Measurements from ENCODE around the gene VWA5B2. TPM values are rescaled to one million over a fixed set of nuclear protein-coding genes. Genes with fewer than 3 reads are reported as not detected.

Gene VWA5B2
- total and polyA plus RNA-seq, 2 of the 13 experiments (the other 11 are each of a cell fraction or from before 2014, with no cell fraction given): 0.03 to 0.04 TPM

- TF ChIP-seq HNRNPUL1 (IDR thresholded peaks at IDR 0.05; ENCODE audit: low read depth, low read length): no peak
- no peak for TF ChIP-seq AFF4 (CRISPR knock-in tag; IDR thresholded peaks at IDR 0.05)
- no peak for TF ChIP-seq MIXL1 (CRISPR knock-in tag; IDR thresholded peaks at IDR 0.05)
- no peak for TF ChIP-seq NCOA2 (CRISPR knock-in tag; IDR thresholded peaks at IDR 0.05)
- no peak for TF ChIP-seq HHEX (CRISPR knock-in tag; IDR thresholded peaks at IDR 0.05)
- TF ChIP-seq MEIS2 (CRISPR knock-in tag; IDR thresholded peaks at IDR 0.05): no peak
- 0 out of 2 replicates have a peak, but pooled peaks have one; percentile 37 for TF ChIP-seq ZMYM4 (CRISPR knock-in tag; IDR thresholded peaks at IDR 0.05)
- no peak for TF ChIP-seq ZNF446 (CRISPR knock-in tag; IDR thresholded peaks at IDR 0.05)
- TF ChIP-seq TGIF2 (CRISPR knock-in tag; IDR thresholded peaks at IDR 0.05): no peak
- no peak for TF ChIP-seq ZNF619 (CRISPR knock-in tag; IDR thresholded peaks at IDR 0.05)
- no peak for TF ChIP-seq ZNF143 (CRISPR knock-in tag; IDR thresholded peaks at IDR 0.05)
- TF ChIP-seq REPIN1 (CRISPR knock-in tag; IDR thresholded peaks at IDR 0.05; ENCODE audit: borderline replicate concordance, low read depth): no peak
- no peak for TF ChIP-seq ZNF720 (CRISPR knock-in tag; IDR thresholded peaks at IDR 0.05)
- TF ChIP-seq ZNF121 (CRISPR knock-in tag; IDR thresholded peaks at IDR 0.05): no peak
- TF ChIP-seq, protein P1, sequence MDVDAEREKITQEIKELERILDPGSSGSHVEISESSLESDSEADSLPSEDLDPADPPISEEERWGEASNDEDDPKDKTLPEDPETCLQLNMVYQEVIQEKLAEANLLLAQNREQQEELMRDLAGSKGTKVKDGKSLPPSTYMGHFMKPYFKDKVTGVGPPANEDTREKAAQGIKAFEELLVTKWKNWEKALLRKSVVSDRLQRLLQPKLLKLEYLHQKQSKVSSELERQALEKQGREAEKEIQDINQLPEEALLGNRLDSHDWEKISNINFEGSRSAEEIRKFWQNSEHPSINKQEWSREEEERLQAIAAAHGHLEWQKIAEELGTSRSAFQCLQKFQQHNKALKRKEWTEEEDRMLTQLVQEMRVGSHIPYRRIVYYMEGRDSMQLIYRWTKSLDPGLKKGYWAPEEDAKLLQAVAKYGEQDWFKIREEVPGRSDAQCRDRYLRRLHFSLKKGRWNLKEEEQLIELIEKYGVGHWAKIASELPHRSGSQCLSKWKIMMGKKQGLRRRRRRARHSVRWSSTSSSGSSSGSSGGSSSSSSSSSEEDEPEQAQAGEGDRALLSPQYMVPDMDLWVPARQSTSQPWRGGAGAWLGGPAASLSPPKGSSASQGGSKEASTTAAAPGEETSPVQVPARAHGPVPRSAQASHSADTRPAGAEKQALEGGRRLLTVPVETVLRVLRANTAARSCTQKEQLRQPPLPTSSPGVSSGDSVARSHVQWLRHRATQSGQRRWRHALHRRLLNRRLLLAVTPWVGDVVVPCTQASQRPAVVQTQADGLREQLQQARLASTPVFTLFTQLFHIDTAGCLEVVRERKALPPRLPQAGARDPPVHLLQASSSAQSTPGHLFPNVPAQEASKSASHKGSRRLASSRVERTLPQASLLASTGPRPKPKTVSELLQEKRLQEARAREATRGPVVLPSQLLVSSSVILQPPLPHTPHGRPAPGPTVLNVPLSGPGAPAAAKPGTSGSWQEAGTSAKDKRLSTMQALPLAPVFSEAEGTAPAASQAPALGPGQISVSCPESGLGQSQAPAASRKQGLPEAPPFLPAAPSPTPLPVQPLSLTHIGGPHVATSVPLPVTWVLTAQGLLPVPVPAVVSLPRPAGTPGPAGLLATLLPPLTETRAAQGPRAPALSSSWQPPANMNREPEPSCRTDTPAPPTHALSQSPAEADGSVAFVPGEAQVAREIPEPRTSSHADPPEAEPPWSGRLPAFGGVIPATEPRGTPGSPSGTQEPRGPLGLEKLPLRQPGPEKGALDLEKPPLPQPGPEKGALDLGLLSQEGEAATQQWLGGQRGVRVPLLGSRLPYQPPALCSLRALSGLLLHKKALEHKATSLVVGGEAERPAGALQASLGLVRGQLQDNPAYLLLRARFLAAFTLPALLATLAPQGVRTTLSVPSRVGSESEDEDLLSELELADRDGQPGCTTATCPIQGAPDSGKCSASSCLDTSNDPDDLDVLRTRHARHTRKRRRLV (CRISPR knock-in tag; IDR thresholded peaks at IDR 0.05): 0 out of 2 replicates have a peak, but pooled peaks have one; percentile 19
- TF ChIP-seq PLSCR1 (CRISPR knock-in tag; IDR thresholded peaks at IDR 0.05; ENCODE audit: borderline replicate concordance): no peak
- TF ChIP-seq MTA3 (CRISPR knock-in tag; IDR thresholded peaks at IDR 0.05): no peak
- no peak for TF ChIP-seq IKZF4 (CRISPR knock-in tag; IDR thresholded peaks at IDR 0.05; ENCODE audit: borderline replicate concordance, low read depth, not compliant biosample characterization)
- no peak for TF ChIP-seq MIER2 (CRISPR knock-in tag; IDR thresholded peaks at IDR 0.05)
- no peak for TF ChIP-seq GRHL1 (CRISPR knock-in tag; conservative IDR thresholded peaks at IDR 0.05)
Observed at GRCh38 chr3:184186184-184186901, 43.0 kb upstream of the VWA5B2 start, which contains the start of gene ABCF3 (continued).

Data from HepG2 (cell line).